NCI-H2227 (cell line): Measurements from ENCODE around the gene KIF3A.

Source experiments
- DNase-seq: peaks from one replicate; lab custom pipeline; 2025; ENCODE audit not compliant: unreplicated experiment; lab: John Stamatoyannopoulos, UW

The KIF3A gene

GRCh38 chr5:132679166-132679565 is 58.2 kb downstream of the KIF3A start:
- no peak for DNase-seq

GRCh38 chr5:132678735-132679134 is 58.6 kb downstream of the KIF3A start:
- DNase-seq = no peak

GRCh38 chr5:132677682-132678400 is 59.5 kb downstream of the KIF3A start:
- no peak for DNase-seq

- no peak for DNase-seq
Measured at GRCh38 chr5:132677191-132677590, 60.2 kb downstream of the KIF3A start.

- no peak for DNase-seq
Measured at GRCh38 chr5:132675936-132676689, 61.2 kb downstream of the KIF3A start.

GRCh38 chr5:132674671-132675506 is 62.5 kb downstream of the KIF3A start:
- no peak for DNase-seq

GRCh38 chr5:132673939-132674630 is 63.3 kb downstream of the KIF3A start, which contains the start of gene IL4:
Gene IL4 (plus strand): TSS chr5:132673989. CDS start chr5:132674051, 62 bp downstream.
- no peak for DNase-seq

GRCh38 chr5:132673488-132673887 is 63.9 kb downstream of the KIF3A start:
- no peak for DNase-seq

GRCh38 chr5:132671000-132671399 is 66.3 kb downstream of the KIF3A start:
- DNase-seq = no peak

GRCh38 chr5:132669966-132670882 is 67.1 kb downstream of the KIF3A start:
- DNase-seq = no peak

GRCh38 chr5:132669455-132669820 is 67.9 kb downstream of the KIF3A start:
- no peak for DNase-seq

GRCh38 chr5:132668706-132669454 is 68.5 kb downstream of the KIF3A start:
- DNase-seq = no peak

GRCh38 chr5:132667761-132668705 is 69.3 kb downstream of the KIF3A start:
- DNase-seq = no peak

GRCh38 chr5:132667309-132667708 is 70.0 kb downstream of the KIF3A start:
- no peak for DNase-seq

- DNase-seq = no peak
Measured at GRCh38 chr5:132666310-132667123, 70.8 kb downstream of the KIF3A start.

- DNase-seq = no peak
Measured at GRCh38 chr5:132665574-132666080, 71.7 kb downstream of the KIF3A start.

- no peak for DNase-seq
Measured at GRCh38 chr5:132664696-132665209, 72.6 kb downstream of the KIF3A start.
